GM18519 (cell line): ENCODE measurements around the gene METTL9.

Source experiments
- ATAC-seq: cut with Tn5 transposase; IDR thresholded peaks from one replicate; pipeline ENCODE4 v1.9.1; 2021; ENCODE audit warnings: mild to moderate bottlenecking, moderate library complexity; ENCODE audit not compliant: unreplicated experiment, low FRiP score

The METTL9 gene

DNA sequence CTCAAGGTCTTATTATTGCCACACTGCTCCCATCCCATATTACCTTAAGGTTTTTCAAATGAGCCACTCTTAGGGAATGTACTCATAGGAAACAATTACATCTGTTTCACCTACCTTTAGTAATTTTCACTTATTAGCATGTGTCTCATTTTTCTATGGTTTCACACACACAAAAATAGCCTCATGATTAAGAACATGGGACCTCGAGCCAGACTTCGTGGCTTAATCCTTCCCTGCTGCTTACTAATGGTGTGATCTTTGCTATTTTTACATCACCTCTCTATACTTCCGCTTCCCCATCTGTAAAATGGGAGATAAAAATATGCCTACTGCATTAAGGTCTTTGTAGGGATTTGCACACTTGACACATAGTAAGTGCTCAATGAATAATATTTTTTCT, 102.9 kb downstream of the METTL9 start:
- no peak for ATAC-seq

GRCh38 chr16:21703156-21703555, 103.8 kb downstream of the METTL9 start:
- no peak for ATAC-seq

- ATAC-seq, result no peak
Observed at GRCh38 chr16:21703589-21704174, 104.3 kb downstream of the METTL9 start.

GRCh38 chr16:21704266-21704665, 104.9 kb downstream of the METTL9 start:
- ATAC-seq, result no peak

DNA sequence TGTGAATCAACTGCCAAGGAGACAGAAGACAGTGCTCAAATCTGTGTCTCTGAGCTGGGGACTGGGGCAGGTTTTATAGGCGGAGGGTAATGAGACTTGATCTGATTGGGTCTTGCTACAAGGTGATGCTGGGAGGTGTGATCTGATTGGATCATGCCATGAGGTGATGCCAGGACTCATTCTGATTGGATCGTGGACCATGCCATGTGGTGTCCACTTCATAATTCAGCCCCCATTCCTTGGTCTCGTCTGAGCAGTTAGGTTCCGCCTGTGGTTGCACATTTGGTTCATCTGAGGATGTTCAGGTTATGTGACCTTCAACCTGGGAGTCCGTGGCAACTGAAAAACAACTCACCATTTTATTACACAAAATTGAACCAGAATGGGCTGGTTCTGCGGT, 105.4 kb downstream of the METTL9 start:
- no peak for ATAC-seq
